IPS-18c (cell line): ENCODE measurements around the gene GPX7.

Experiments used
- H3K4me3 ChIP-seq: 2 replicates; pipeline ENCODE4 v1.7.0; 2013; ENCODE audit warnings: low read depth, mild to moderate bottlenecking, low read length, moderate library complexity; ENCODE audit not compliant: insufficient read depth
- H3K9me3 ChIP-seq: one replicate; pipeline ENCODE4 v1.6.1; 2013; ENCODE audit warnings: mild to moderate bottlenecking, low read length, moderate library complexity; ENCODE audit not compliant: control insufficient read depth, insufficient read depth

The GPX7 gene

GRCh38 chr1:52579415-52579814 lies 22.8 kb upstream of the GPX7 start:
- Histone ChIP-seq H3K9me3 (peaks cover 2% of the 10 kb centered on the region), H3K4me3 (no peak overlapping the region)

- Histone ChIP-seq H3K9me3 (peaks cover 2% of the 10 kb centered on the region), H3K4me3 (no peak overlapping the region)
Observed at GRCh38 chr1:52580283-52580682, 21.9 kb upstream of the GPX7 start.

GRCh38 chr1:52582116-52582696 lies 20.0 kb upstream of the GPX7 start:
- Histone ChIP-seq H3K9me3 (peaks cover 2% of the 10 kb centered on the region), H3K4me3 (no peak overlapping the region)

GRCh38 chr1:52585474-52585873 lies 16.7 kb upstream of the GPX7 start:
- H3K4me3 ChIP-seq = no peak overlapping the region
- no peaks in the 10 kb centered on the region for H3K9me3 ChIP-seq

GRCh38 chr1:52588027-52588426 lies 14.1 kb upstream of the GPX7 start:
- Histone ChIP-seq H3K9me3 (no peaks in the 10 kb centered on the region), H3K4me3 (no peak overlapping the region)

GRCh38 chr1:52588535-52588934 lies 13.6 kb upstream of the GPX7 start:
- Histone ChIP-seq H3K4me3 (no peak overlapping the region), H3K9me3 (no peaks in the 10 kb centered on the region)

- no peak overlapping the region for H3K4me3 ChIP-seq
- H3K9me3 ChIP-seq = no peaks in the 10 kb centered on the region
Observed at GRCh38 chr1:52590266-52590665, 11.9 kb upstream of the GPX7 start.

- no peak overlapping the region for H3K4me3 ChIP-seq
- no peaks in the 10 kb centered on the region for H3K9me3 ChIP-seq
Observed at GRCh38 chr1:52592637-52593323, 9.4 kb upstream of the GPX7 start.

DNA sequence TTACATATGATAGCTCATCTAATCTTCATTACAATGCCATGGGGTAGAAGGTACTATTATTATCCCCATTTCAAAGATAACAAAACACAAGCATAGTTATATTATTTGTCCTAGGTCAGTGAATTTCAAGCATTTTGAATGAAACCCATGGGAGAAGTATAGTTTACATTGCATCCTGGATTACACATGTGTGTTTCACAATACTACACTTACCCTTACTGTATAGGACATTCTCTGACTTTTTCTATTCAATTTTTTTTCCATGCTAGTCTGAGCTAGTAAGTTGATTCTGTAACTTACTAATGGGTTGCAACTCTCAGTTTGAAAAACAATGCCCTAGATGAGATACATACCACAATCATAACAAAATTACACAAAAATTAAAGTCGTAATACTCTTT lies 8.7 kb upstream of the GPX7 start:
- Histone ChIP-seq H3K4me3 (no peak overlapping the region), H3K9me3 (no peaks in the 10 kb centered on the region)

DNA sequence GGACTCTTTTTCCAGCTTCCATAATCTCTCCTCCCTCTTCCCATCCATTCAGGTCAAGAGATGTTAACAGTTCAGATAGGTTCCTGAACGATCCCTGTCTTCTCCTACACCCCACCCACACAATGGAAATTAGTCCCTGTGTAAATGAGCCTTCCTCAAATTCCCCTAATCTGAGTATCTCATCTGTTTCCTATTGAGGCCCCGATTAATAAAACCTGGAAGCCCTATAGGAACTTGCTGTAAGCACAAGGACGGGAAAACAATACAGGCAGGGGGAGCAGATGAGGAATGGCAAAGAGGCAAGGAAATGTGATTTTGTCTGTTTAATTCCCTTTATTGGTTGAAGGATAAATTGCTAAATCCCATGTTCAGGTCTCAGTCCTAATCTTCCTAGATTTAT lies 7.1 kb upstream of the GPX7 start:
- H3K9me3 ChIP-seq = no peaks in the 10 kb centered on the region
- no peak overlapping the region for H3K4me3 ChIP-seq

DNA sequence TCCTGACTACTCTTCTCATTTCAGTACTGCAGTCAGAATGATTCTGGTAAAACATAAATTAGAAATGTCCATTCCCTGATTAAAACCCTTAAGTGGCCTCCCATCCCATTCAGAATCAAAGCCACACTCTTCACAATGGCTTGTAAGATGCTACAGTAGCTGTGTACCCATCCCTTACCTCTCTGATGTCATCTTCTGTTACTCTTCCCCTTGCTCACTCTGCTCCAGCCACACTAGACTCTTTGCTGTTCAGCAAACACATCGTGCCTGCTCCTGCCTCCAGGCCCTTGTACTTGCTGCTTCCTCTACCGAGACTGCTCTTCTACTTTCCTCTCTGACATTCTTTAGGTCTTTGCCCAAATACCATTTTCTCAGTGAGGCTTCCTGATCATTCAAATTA lies 4.3 kb upstream of the GPX7 start:
- Histone ChIP-seq H3K4me3 (no peak overlapping the region), H3K9me3 (no peaks in the 10 kb centered on the region)

DNA sequence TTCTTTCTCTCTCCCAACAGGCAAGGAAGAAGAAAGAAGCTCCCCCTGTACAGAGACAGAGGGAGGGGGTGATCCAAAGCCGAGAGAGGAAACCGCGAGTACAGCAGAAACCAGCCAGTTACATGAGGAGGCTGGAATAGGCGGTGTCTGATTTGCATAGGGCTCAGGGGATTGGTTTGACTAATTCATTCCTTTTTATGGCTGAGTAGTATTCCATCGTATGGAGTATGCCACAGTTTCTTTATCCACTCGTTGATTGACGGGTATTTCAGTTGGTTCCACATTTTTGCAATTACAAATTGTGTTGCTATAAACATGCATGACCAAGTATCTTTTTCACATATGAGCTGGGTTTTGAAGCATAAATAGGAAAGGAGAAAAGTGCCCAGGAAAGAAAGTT lies 3.4 kb upstream of the GPX7 start:
- no peak overlapping the region for H3K4me3 ChIP-seq
- no peaks in the 10 kb centered on the region for H3K9me3 ChIP-seq

GRCh38 chr1:52599236-52599635 lies 2.9 kb upstream of the GPX7 start:
- Histone ChIP-seq H3K4me3 (no peak overlapping the region), H3K9me3 (no peaks in the 10 kb centered on the region)

DNA sequence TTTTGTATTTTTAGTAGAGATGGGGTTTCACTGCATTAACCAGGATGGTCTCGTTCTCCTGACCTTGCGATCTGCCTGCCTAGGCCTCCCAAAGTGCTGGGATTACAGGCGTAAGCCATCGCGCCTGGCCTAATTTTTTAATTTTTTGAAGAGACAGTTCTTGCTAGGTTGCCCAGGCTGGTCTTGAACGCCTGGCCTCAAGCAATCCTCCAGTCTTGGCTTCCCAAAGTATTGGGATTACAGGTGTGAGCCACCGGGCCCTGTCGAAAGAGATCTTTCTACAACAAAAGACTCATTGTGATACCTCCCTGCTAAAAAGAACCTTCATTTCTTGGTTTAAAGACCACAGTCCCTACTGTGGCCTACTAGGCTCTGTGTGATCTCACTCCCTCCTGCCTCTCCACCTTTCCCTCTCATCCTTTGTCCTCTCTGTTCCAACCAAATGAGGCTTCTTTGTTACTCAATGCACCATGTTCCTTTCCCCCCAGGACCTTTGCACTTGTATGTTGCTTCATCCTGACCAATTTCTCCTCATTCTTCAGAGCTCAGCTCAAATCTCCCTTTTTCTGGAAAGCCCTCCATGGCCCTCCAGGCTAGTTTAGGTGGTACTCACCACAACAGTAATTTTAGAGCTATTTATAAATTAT lies 1.5 kb upstream of the GPX7 start:
- Histone ChIP-seq H3K4me3 (no peak overlapping the region), H3K9me3 (no peaks in the 10 kb centered on the region)

DNA sequence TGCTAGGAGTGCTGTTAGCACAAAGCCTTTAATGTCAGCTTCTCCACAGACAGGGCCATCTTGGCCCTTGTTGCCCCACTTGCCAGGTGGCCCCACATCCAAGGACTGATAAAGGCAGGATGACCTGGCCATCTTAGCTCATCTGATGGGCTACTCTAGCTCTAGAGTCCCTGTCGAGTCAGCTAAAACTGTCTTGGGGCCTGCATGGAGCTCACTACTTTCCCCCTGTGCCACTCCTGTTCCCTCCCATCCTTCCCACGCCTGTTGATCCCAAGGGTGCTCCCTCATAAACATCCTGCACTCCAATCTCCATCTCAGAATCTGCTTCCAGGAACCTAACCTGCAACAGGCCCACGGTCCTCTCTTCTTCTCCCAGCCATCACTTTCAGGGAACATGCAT lies 652 bp upstream of the GPX7 start:
- H3K9me3 ChIP-seq = no peaks in the 10 kb centered on the region
- no peak overlapping the region; the same call in 1 of the 2 replicates for H3K4me3 ChIP-seq

DNA sequence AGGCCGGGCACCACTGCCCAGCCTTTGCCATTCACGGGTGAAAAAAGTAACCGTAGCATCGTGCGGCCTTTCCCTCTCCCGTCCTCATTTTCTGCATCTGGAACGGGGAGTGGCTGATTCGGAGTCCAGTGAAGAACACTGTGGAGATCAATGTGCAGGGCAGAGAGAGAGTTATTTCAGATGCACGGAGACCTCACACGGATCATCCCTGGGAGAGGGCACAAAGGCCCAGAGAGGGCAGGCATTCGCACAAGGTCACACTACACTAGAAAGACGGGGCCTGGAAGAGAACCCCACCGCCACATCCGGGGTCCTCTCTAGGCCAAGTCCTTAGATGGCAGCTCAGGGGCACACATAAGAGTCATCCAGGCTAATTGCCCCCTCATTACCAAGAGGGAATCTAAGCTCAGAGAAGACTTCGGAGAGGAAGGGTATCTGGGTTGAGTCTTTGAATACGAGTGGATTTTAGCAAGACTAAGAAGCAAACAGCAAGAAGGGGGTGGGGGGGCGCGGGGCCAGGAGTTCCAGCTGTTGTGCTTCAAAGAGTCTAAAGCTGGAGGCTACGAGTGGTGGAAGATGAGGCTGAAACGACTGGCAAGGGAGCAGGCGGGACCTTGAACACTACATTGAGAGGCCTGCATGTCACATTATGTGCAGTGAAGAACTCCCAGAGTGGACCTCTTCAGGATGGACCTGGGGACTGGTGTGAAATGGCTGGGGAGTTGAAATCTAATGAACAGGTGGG lies 857 bp downstream of the GPX7 start:
- H3K4me3 ChIP-seq = peak overlapping the region; percentile 34

GRCh38 chr1:52603630-52604029 lies 1.5 kb downstream of the GPX7 start:
- H3K9me3 ChIP-seq = no peaks in the 10 kb centered on the region
- H3K4me3 ChIP-seq = no peak overlapping the region

More for the DNA sequence above, 857 bp downstream of the GPX7 start:
- H3K9me3 ChIP-seq = no peaks in the 10 kb centered on the region
